Measurements from ENCODE around the gene ZNF536. TPM values are rescaled to one million over a fixed set of nuclear protein-coding genes. Genes with fewer than 3 reads are reported as not detected.

The ZNF536 gene
- total and polyA plus RNA-seq, 9 of the 15 experiments (the other 6 are each of a cell fraction or from before 2014, with no cell fraction given), result not detected

GRCh38 chr19:30580673-30581072, 208.5 kb downstream of the ZNF536 start:
- Histone ChIP-seq H3K9me3 (replicated peaks; ENCODE audit: control insufficient read depth, insufficient read depth, low read depth, low read length) (no peaks in the 10 kb centered on the region), H3K9ac (ENCODE audit: insufficient read depth in 1 of 2, low read depth in 2 of 2, low read length in 2 of 2) (no peak overlapping the region), H4K20me1 (replicated peaks; ENCODE audit: control insufficient read depth, insufficient read depth, low read length) (no peaks in the 10 kb centered on the region), H3K4me2 (ENCODE audit: insufficient read depth, low read length) (no peak overlapping the region), H3K9me1 (ENCODE audit: control insufficient read depth, insufficient read depth, low read length) (no peaks in the 10 kb centered on the region), H3K36me3 (ENCODE audit: control insufficient read depth, insufficient read depth, low read length) (no peaks in the 10 kb centered on the region), H3K4me1 (replicated peaks in 1 of 2; ENCODE audit: control insufficient read depth in 2 of 2, insufficient read depth in 2 of 2, low read length in 2 of 2) (no peaks in the 10 kb centered on the region), H3K27me3 (ENCODE audit: control insufficient read depth in 2 of 2, insufficient read depth in 2 of 2, low read length in 2 of 2) (peaks cover 0 to 4% of the 10 kb centered on the region in 2 experiments; a peak in 2 of 5 replicates), H3K4me3 (no peak overlapping the region), H3K27ac (ENCODE audit: extremely low read depth, low read depth, low read length) (no peak overlapping the region), H3K79me2 (ENCODE audit: control insufficient read depth, insufficient read depth, low read length) (no peaks in the 10 kb centered on the region), H2AFZ (ENCODE audit: low read depth, low read length) (no peak overlapping the region)
- 4% methylated on average over 4 of the region's 4 CpGs for WGBS (ENCODE audit: insufficient coverage, low coverage, missing lambda C conversion rate)
- no TSS peak for BruUV-seq (replicated peaks)
- ChIA-PET POLR2A (interaction anchor here (0.6 to 1.1 kb wide), 2 partner anchors 7 to 10 kb away, joined by 4 read pairs; no protein-coding TSS in a partner anchor), CTCF (ENCODE audit: low intra/inter-chr PET ratio) (no interaction called here)
- TF ChIP-seq ZKSCAN1 (IDR thresholded peaks at IDR 0.05; ENCODE audit: low read depth, low read length), result no peak
- TF ChIP-seq ZNF518B (CRISPR knock-in tag; IDR thresholded peaks at IDR 0.05), result no peak
- no peak for TF ChIP-seq ZSCAN29 (IDR thresholded peaks at IDR 0.05)
- no peak for TF ChIP-seq HDAC2 (IDR thresholded peaks at IDR 0.05)
- no peak for TF ChIP-seq BRF1 (IDR thresholded peaks at IDR 0.05; ENCODE audit: borderline replicate concordance, extremely low read depth, insufficient read length)
- TF ChIP-seq ZNF668 (CRISPR knock-in tag; IDR thresholded peaks at IDR 0.05), result no peak
- TF ChIP-seq ZNF75A (CRISPR knock-in tag; IDR thresholded peaks at IDR 0.05), result no peak
- no peak for TF ChIP-seq ARID1B (IDR thresholded peaks at IDR 0.05)
- no peak for TF ChIP-seq DPF2 (IDR thresholded peaks at IDR 0.05)
- no peak for DNase-seq (ENCODE audit: extremely low read depth in 1 of 4, low spot score in 3 of 4)
- intact Hi-C loops (cut with micrococcal nuclease), result no loop called here
- no peak for ATAC-seq
- in situ Hi-C loops (cut with MboI), result no loop called here
- FAIRE-seq, result no peak
